GM04504 (cell line): Measurements from ENCODE around the gene SGSM2.

Source experiments
- DNase-seq: peaks from one replicate; pipeline ENCODE4 v3.0.0-alpha.2; 2012; ENCODE audit warnings: low read depth

SGSM2 gene

DNA sequence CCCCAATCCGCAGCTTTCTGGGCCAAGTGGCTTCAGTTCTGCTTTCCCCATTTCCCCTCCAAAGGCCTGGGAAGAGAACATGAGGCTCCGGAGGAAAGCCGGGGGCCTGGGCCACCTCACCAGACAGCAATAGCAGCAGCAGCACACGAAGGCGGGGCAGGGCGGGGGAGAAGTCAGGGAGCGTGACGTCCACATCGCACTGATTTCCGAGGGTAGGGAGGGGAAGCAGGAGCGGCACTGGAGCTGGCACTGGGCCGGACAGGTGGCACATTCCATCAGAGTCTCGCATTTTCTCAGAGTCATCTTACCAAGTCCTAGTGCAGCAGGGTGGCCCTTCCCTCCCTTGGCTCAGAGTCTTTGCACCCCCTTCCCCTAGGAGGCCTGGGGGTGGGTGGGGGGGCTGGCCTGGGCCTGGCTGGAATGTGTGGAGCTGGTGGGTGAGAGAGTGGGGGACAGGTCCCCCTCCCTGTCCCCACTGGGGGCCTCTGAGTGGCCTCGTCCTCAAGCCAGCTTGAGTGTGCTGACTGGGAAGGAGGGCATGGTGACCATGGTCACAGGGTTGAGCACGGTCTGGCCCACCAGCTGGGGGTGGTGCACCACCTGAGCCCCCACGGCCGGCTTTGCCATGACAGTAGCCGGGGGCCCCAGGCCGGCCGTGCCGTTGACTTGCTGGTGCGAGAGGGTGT, 49.2 kb downstream of the SGSM2 start:
- DNase-seq = no peak

DNA sequence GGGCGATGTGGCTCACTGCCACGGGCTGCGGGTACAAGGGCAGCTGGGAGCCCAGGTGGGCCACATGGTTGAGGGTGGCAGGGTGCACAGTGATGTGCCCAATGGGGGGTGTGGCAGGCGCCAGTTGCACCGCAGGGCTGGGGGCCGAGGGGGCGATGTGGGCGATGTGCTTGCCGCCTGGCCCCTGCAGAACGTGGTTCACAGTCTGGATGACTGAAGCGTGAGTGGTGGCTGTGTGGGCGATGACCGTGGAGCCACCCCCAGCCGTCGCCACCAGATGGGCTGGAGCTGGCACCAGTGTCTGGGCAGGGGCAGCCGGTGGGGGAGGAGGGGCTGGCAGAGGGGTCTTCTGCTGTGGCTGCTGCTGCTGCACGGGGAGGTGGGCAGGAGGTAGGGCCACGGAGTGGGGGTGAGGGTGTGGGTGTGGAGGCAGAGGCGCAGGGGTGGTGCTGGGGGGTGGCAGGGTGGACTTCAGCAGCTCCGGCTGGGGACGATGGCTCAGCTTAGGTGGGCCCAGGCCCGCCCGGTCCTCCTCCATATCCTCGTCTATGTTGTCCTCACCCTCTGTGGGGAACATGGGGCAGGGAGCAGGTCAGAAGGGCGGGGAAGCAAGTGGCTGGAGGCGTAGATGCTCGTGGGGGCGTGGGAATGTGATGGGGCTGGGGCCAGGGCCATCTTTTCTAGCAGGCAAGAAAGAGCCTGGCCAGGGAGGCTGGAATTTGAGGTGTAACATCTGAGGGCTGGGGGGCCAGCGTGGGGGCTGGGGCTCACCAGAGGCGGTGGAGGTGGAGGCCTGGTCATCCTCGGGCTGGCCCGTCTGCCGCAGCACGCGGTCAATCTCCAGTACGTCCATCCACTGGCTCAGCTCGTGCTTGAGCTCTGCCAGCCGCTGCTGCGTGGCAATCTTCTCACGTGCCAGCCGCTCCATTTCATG, 50.1 kb downstream of the SGSM2 start:
- DNase-seq = no peak

DNA sequence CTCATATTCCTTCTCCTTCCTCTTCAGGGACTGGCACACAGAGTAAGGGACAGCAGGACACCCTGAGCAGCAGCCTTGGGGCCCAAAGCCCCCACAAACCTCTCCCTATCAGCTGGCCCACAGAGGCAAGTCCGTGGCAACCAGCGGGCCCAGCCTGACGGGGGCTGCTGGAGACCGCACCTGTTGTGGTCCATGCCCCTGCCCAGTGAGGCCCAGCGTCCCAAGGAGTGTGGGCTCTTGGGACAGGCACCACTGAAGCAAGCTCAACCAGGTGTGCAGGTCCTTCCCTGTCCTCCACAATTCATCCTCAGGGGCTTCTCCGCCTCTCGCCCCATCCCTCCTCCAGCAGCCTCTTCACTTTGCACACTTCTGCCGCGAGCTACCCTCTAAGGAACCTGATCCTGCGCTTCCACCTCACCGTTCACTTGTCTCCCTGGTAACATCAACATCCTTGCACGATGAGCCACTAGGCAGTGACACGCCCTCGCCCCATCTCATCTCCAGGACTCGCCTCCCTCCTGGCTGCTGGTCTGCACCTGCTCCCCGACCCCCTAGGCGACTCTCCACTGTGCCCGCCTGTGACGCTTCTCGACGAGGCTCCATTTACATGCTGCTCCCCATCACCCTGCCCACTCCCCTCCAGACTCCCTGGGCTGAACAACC, 50.9 kb downstream of the SGSM2 start:
- DNase-seq = no peak

DNA sequence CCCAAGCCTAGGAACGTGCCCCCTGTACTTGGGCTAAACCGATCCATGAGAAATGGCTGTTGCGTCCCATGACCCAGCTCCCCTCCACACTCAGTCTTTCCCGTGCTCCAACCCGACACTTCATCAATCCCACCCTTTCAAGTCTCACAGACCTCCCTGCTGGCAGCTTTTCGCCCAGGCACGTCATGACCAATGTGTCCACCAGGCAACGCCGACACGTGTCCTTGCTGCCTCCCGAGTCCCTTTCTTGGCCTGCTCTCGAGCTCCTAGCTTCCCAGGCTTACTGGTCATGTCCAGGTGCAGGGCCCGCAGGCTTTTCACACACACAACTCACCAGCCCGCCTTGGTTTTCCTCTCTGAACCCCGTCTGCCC, 51.4 kb downstream of the SGSM2 start:
- DNase-seq = no peak

DNA sequence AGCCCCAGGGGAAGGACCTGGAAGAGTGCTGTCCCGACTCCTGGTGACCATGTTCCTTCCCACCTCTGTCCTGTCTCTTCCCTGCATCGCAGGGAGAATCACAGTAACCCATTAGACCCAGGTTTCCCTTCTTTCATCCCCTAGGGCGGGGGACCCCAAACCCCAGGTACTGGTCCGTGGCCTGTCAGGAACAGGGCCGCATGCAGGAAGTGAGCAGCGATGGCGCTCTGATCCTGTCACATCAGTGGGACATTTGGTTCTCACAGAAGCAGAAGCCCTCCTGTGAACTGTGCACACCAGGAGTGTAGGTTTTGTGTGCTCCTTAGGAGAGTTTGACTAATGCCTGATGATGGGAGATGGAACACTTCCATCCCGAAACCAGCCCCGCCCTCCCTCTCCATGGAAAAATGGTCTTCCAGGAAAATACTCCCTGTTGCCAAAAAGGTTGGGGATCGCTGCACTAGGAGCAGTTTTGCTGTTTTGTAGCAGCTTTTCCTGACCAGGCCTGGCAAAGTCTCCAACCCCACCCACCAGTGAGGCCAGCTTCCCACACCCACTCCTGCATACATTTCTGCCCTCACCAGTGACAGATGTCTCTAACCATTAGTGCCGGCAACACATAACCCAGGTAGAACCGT, 53.0 kb downstream of the SGSM2 start:
- no peak for DNase-seq

DNA sequence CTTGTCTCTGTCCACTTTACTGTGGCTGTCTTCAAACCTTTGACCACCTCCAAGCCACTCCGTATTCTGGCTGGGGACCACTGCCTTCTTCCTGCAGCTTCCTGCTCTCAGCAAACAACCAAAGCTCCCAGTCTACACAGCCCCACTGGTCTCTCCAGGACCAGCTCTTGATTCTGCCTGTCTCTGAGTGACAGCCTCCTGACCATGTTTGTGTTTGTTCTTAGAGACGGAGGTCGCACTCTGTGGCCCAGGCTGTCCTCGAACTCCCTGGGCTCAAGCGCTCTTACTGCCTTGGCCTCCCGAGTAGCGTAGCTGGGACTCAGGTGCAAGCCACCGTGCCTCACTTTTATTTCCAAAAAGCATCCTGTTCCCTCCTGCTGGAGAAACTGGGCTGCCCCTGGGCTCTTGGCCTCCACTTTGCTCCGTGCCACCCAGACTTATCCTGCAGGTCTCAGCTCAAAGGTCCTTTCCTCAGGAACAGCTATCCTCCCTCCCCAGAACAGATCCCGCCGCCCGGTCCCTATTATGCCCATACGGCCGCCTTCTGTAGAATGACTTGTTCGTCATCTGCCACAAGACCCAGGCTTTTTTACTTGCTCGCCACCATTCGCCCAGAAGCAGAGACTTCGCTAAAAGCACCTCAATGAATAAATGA, 54.4 kb downstream of the SGSM2 start:
- no peak for DNase-seq

DNA sequence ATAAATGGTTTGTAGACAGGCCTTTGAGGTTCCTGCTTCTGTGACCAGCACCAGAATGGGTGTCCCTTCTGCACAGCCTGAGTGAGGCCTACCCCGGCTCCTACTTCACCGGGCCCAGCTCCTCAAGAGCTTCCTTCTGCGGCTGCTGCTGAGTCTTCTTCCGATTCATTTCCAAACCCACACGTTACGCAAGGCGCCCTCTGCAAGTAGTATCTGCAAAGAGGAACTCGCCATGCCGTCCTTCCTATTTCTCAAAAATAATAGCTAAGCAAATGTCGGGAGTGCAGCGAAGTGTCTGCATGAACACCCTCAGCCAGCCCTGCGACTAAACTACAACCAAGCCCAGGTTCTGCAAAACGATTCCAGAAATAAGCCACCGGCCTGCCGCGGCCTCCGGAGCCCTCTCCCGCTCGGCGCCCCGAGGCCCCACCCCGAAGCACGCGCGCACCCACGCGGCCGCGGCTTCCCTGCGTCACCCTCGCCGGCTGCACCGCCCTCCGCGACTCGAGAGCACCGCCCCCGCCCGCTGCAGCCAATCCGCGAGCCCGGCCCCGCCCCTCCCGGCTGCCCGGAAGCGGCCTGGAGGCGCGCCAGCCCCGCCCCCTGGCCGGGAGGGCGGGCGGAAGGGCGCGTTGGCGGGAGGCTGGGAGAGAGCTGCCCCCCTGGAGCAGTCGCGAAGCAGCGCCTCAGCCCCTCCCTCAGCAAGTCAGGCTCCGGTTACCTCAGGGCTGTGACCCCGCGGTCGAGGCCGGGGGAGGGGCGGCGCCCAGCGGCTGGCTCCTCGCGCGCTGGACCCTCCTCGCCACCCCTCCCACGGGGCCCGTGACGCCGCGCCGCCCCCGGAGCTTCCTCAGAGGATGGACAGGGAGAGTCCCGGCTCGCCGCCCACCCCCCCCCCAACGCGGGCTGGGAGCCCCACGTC, 55.2 kb downstream of the SGSM2 start:
- DNase-seq = peak; percentile 87

DNA sequence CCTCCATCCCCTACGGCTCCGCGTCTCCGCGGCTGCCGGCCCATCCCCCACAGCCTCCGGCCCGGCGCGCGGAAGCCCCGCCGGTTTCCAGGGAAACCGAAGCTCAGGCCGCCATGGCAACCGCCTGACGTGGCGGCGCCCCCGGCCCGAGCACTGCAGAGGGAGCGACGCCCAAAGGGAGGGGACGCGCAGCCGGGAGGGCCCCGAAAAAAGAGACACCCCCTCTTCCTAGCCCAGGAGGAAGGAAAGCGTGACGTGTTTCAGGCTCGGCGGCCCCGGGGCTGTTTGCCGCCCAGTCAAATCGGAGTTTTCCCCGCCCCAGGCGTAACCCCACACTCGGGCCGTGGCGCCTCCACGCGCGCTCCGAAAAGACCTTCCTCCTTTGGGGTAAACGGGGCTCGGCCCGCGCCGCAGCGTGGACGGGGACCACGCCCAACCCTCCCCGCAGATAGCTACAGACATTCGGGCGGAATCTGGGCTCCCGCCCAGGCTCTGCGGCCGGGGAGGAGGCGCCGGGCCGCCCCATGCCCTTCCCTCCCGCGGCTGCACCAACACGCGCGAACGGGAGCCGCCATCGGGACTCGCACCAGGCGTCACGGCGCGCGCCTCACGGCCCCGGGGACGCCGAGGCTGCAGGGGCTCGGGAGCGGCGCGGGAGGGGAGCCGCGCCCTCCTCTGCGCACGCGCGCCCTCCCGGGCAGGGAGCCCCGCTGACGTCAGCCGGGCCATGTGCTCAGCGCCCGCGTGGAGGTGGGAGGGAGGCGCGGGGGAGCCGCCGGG, 56.1 kb downstream of the SGSM2 start:
- DNase-seq = peak; percentile 71

DNA sequence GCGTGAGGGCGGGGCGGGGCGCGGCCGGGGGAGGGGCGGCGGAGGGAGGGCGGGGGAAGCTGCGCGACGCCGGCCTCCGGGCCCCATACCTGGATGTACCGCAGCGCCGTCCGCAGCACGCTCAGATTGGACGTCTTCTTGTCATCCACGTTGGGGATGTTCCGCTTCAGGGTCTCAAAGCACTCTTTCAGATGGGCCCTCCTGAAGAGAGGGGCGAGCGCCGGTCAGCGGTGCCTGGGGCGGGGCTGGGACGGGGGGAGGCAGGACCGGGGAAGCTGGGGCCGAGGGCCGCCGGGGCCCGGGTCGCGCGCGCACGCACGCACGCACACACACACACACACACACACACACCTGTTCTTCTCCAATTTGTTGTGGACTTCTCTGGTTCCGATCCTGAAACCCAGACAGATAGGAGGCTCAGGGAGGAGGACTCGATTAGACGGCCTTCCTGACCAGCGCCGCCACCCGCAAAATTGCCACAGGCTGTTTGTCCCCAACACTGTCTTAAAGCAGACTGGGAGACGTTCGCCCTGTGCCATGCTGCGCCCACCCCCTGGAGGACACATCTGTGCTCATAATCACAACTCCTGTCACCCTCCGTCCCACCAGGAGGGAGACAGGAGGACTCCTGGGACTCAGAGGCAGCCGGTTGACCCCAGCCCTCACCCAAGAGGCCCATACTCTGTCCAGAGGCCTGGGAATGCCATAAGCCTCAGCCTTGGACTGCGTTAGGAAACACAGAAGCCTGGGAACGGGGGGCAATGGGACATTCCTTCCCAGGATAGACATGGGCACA, 56.9 kb downstream of the SGSM2 start:
- no peak for DNase-seq

DNA sequence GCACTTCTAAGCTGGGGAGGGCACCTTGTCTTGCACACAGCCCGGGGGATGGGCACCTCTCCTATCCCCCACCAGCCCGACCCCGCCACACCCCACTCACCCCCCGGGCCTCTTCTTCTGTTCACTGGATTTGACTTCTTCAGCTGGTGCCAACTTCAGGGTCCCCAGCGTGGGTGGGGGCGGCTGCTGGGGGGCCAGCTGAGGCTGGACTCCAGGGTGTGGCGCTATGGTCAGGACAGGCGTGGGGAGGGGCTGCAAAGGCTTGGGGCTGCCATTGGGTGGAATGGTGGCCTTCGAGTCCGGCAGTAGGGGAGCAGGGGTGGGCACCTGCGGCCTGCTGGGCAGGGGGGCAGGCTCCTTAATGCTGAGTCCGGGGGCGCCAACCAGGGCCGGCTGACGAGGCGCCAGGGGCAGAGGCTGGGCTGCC, 57.5 kb downstream of the SGSM2 start:
- no peak for DNase-seq

DNA sequence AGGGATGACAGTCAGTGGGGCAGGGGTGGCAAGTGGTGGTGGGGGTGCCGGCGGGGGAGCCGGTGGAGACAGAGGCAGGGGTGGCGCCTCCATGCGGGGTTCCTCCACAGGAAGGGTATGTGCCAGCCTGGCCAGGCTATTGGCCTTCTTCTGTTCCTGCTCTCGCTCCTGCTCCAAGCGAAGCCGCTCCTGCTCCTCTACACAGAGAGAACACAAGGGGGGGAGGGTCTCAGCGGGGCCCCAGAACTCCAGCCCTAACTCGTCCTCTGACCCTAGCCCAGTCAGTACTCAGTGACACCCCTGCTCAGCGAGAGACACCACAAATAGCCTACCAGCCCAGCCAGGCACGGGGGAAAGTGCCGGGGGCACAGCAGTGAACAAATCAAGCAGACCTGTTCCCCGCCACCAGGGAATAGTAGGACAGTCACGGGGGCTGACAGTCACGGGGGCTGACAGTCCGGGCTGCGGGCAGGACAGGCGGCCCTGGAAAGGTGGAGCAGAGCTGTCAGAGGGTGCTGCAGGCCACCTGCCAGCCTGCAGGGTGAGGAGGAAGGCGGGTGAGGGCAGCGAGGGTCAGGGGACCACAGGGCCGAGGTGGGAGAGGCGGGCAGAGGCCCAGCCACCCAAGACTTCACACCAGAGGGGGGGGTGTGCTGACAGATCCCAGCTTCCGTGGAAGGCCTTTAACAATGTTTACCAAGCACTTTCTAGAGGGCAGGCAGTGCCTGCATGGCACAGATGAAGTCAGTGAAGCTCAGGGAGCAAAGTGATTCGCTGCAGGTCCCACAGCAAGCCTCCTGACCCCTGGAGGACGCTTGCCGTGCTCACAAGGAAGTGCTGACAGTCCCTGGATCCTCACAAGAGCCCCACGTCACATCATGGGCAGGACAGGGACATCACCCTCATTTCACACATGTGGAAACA, 58.2 kb downstream of the SGSM2 start:
- DNase-seq = no peak

DNA sequence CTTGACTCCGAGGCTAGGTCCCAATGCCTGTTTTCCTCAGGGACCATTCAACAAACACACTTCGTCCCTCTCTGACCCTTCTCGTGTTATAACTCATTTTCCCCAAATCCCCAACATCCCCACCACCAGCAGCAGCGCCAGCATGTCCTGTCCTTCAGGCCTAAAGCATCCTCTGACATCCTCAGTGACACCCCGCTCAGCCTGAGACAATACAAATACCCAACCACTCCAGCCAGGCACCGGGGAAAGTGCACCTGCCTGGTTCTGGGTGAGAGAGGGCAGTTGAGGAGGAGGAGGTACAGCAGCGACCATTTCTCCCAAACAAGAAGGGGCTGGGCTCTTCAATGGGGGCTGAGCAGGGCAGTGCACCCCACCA, 58.9 kb downstream of the SGSM2 start:
- DNase-seq = no peak

DNA sequence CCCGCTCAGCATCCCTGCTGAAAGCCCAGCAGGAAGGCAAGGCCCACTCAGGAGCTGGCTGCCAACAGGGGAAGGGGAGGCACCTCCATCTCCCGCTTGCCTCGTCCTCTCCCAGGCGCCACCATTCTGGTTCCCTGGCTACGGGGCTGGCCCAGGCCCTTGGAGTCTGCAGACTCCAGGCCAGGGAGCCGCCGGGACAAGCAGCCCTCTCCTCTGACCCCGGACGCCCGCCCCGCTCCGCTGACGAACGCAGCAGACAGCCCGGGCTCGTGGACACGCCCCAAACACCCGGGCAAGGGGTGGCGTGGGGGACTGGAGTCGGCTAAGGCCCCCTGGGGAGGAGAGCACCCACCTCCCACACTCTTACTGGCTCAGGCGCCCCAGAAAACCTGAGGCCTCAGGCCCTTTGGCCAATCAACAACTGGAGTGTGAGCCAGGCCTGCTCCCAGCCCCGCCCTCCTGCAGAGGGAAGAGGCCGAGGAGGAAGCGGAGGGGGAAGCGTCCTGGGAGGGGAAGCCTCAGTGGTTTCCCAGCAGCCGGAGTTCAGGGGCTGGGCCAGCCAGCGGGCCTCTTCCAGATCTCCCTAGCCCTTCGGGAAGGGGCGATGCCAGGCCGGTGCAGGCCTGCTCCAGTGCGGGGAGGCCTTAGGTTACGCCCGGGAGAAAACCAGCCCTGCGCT, 59.4 kb downstream of the SGSM2 start:
- DNase-seq = peak; percentile 96

DNA sequence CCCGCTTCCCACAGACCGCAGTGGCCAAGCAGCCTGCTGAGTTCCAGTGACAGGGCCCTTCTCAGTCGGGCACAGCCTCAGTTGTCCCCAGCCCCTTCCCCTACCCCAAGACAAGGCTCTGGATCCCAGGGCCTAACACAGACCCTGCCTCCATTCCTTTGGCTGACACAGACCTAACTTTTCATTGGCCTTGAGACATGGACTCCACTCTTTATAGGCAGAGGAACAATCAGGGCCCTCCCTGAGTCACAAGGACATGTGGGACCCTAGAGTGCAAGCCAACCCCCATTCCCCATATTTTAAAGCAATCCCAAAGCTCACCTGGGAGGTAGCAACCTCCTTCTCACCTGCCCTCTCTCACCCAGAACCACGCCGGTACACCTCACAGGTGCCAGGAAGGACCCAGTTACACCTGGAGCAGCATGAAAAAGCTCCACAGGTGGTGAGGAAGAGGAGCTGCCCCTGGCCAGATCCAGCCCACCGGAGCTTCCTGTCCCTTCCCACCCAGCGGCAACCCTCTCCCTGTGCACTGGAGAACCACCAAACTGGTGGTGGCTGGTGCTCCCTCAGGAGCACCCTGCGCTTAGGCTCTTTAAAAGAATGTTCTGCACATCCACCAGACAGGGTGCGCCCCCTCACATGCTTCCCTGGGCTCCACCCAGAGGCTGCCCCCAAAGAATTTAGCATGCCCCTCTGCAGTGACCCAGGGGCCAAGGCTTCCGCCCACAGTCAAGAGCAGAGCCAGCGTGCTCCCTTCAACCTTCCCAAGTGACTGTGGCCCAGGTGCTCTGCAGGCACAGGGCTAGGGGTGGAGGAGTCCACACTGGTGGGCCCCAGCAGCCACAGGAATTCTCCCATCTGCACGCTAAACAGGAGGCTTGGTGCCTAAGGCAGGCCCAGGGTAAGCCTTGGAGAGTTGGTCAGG, 60.2 kb downstream of the SGSM2 start:
- no peak for DNase-seq

DNA sequence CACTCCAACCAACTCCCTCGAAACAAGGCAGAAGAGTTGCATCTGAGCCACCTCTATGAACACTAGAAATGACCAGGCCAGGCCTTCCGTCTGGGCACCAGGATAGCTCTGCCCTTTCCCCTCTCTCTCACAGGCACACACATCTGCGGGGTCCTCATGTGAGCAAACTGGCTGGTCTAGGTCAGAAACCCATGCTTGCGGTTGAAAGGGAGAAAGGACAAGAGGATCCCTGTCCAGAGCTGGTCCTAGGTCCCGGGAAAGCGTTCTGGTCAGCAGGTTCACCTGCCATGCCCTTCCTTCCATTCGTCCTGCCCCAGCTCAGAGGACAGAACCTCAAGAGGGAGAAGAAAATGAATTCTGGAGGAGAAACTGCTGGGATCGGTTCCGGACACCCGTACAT, 60.9 kb downstream of the SGSM2 start:
- DNase-seq = no peak
